GM12892 (cell line): Measurements from ENCODE around the gene ABCA5.

Source experiments
- POLR2A ChIP-seq: IDR thresholded peaks from 2 replicates; pipeline ENCODE4 v1.6.1; 2011; ENCODE audit warnings: low read depth, low read length, control low read depth
- POLR2AphosphoS5 ChIP-seq: IDR thresholded peaks from 2 replicates; pipeline ENCODE4 v1.6.1; 2011; ENCODE audit warnings: low read depth, low read length, control low read depth

GRCh38 chr17:69325518-69326376, 1.2 kb downstream of the ABCA5 start:
- TF ChIP-seq POLR2A, result no peak
- no peak for TF ChIP-seq POLR2AphosphoS5
